HFFc6 (cell line): Measurements from ENCODE around the gene OPN1LW. TPM values are rescaled to one million over a fixed set of nuclear protein-coding genes. Genes with fewer than 3 reads are reported as not detected.
"Not testable (repeated sequence)": the region's sequence is repeated elsewhere in the genome, so short reads cannot be mapped to it uniquely, and the experiment has no call there.

Experiments used
- DNase-seq: peaks from one replicate; pipeline ENCODE4 v3.0.0-alpha.2; 2018
- H3K27ac Mint-ChIP-seq: 2 replicates; pipeline ENCODE4 v1.8.0; 2020; ENCODE audit warnings: mild to moderate bottlenecking, mixed read lengths
- H3K27me3 Mint-ChIP-seq: 2 replicates; pipeline ENCODE4 v1.8.0; 2021; ENCODE audit warnings: mild to moderate bottlenecking, moderate library complexity, mixed read lengths; ENCODE audit not compliant: insufficient read depth
- H3K36me3 Mint-ChIP-seq: 2 replicates; pipeline ENCODE4 v1.8.0; 2021; ENCODE audit warnings: low read depth, mixed read lengths
- H3K4me1 Mint-ChIP-seq: 2 replicates; pipeline ENCODE4 v1.8.0; 2020; ENCODE audit warnings: low read depth, mixed read lengths
- H3K4me3 Mint-ChIP-seq: 2 replicates; pipeline ENCODE4 v1.8.0; 2020; ENCODE audit warnings: mild to moderate bottlenecking, moderate library complexity, mixed read lengths
- H3K9me3 Mint-ChIP-seq: 2 replicates; pipeline ENCODE4 v1.8.0; 2020; ENCODE audit warnings: mild to moderate bottlenecking, mixed read lengths
- total RNA-seq, 6 experiments: library from RNA; stranded (reverse); fragmentation: NEBNext Ultra II Directional; extraction: Animal tissue kit (Norgen Biotek cat#: 25700); gene quantifications; 2 replicates in 1 of 6; 3 replicates in 5 of 6; pipeline ENCODE4 v1.2.3, GENCODE V29; 2021
- TF ChIP-seq, protein P1 (sequence below): fragments of 200-600 bp; sonication (generic); IDR thresholded peaks from 2 replicates; pipeline ENCODE4 v1.5.0; 2021; ENCODE audit warnings: antibody characterized with exemption, mild to moderate bottlenecking

The OPN1LW gene
- total RNA-seq, 6 experiments from 2014 or later: not detected

DNA sequence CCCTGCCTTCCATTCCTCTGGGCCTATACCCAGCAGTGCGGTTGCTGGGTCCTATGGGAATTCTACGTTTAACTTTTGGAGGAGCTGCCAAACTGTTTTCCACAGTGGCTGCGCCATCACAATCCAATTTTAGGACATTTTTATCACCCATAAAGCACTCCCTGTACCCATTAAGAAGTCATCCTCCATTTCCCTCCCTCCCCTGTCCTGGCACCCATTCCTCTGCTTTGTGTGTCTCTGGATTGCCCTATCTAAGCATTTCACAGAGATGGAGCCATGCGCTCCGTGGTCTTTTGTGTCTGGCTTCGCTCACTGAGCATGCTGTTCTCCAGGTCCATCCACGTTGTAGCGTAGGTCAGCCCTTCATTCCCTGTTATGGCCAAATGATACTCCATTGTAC lies 1.7 kb upstream of the OPN1LW start:
- TF ChIP-seq, protein P1, sequence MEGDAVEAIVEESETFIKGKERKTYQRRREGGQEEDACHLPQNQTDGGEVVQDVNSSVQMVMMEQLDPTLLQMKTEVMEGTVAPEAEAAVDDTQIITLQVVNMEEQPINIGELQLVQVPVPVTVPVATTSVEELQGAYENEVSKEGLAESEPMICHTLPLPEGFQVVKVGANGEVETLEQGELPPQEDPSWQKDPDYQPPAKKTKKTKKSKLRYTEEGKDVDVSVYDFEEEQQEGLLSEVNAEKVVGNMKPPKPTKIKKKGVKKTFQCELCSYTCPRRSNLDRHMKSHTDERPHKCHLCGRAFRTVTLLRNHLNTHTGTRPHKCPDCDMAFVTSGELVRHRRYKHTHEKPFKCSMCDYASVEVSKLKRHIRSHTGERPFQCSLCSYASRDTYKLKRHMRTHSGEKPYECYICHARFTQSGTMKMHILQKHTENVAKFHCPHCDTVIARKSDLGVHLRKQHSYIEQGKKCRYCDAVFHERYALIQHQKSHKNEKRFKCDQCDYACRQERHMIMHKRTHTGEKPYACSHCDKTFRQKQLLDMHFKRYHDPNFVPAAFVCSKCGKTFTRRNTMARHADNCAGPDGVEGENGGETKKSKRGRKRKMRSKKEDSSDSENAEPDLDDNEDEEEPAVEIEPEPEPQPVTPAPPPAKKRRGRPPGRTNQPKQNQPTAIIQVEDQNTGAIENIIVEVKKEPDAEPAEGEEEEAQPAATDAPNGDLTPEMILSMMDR: no peak
- no peak for DNase-seq
- Mint-ChIP-seq H3K27ac (no peak overlapping the region), H3K9me3 (no peaks in the 10 kb centered on the region), H3K4me1 (no peaks in the 10 kb centered on the region), H3K4me3 (no peak overlapping the region), H3K36me3 (no peaks in the 10 kb centered on the region), H3K27me3 (peaks cover 25% of the 10 kb centered on the region)

DNA sequence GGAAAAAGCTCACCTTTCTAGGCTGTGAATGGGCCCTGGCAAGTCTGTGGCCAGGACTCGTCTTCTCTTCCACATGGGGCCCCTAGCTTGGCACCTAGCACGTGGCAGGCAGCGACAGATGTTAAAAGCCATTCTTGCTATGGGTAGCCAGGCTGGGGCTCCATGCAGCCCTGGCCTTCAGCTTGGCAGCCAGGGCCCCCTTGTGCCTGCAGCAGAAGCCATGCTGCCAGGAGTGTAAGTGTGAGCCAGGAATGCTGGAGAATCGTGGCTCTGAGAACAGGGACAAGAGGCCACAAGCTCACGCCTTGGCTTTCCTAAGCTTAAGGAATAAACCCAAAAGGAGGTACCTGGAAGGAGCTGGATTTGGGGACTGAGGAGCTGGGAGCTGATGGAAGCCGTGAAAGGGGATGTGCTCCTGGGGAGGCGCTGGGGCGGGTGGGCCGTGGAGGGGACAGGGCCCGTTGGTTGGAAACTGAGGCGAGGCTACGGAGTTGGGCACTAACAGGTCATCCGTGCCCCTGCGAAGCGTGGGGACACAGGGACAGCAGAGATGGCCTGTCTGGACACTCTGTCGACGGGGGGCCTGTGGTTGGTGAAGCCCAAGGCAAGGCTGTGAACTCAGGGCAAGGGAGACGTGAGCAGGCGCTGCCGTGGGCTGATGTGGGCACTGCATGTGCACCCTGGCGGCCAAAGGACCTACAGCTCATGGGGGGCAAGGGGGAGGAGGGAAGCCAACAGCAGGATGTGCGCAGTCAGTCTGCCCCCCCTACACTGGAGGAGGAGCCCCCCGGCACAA lies 895 bp upstream of the OPN1LW start:
- no peaks in the 10 kb centered on the region for H3K4me1 Mint-ChIP-seq
- TF ChIP-seq, protein P1: no peak
- no peak overlapping the region for H3K4me3 Mint-ChIP-seq
- DNase-seq: no peak
- no peaks in the 10 kb centered on the region for H3K36me3 Mint-ChIP-seq
- H3K9me3 Mint-ChIP-seq: no peaks in the 10 kb centered on the region
- H3K27me3 Mint-ChIP-seq: peaks cover 22% of the 10 kb centered on the region
- H3K27ac Mint-ChIP-seq: no peak overlapping the region

DNA sequence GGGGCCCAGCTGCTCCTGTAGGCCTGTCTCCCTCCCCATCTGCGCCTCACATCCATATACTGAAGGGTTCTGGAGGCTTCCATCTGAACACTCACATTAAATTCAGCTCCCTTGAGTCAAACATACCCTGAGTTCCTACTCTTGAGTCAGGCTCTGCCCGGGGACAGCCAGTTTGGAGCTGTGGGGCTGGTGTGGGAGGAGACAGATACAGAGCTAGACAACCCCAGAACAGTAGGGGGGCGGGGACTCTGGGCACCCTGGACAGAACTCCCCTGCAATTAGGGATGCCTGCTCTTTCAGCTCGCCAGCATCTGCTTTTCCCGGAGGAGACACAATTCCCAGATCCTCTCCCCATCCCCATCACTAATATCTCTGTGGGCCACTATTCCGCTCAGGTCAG lies 7.0 kb downstream of the OPN1LW start:
- H3K4me3 Mint-ChIP-seq, H3K27me3 Mint-ChIP-seq, H3K27ac Mint-ChIP-seq, H3K36me3 Mint-ChIP-seq, DNase-seq, H3K9me3 Mint-ChIP-seq, H3K4me1 Mint-ChIP-seq: not testable (repeated sequence)

DNA sequence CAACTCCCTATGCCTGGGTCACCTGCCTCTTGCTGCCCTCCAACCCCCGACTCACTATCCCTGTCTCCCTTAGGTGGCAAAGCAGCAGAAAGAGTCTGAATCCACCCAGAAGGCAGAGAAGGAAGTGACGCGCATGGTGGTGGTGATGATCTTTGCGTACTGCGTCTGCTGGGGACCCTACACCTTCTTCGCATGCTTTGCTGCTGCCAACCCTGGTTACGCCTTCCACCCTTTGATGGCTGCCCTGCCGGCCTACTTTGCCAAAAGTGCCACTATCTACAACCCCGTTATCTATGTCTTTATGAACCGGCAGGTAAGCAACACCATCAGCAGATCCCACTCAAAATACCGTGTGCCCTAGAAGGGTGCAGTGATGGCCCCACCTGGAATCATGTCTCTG lies 12.2 kb downstream of the OPN1LW start:
- H3K27ac Mint-ChIP-seq, H3K9me3 Mint-ChIP-seq: not testable (repeated sequence)

DNA sequence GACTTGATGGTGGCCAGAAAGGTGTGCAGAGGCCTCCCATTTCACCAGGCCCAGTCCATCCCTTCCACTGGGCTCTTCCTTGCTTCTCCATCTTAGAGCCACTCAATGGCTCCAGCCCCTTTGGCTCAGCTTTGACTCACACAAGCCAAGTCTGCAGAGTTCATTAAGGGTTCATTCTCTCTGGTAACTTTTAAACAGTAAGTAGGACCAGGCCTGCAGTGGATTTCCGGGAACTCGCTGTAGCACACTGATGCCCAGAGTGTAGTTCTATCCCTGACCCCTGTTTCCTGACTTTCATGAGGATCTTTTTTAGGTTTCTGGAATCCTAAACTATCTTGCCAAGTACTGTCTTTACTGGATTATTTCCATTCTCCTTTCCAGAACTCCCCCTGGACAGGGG lies 13.2 kb downstream of the OPN1LW start:
- H3K4me1 Mint-ChIP-seq, H3K4me3 Mint-ChIP-seq, DNase-seq, H3K36me3 Mint-ChIP-seq, H3K27me3 Mint-ChIP-seq, H3K27ac Mint-ChIP-seq, H3K9me3 Mint-ChIP-seq: not testable (repeated sequence)

More for the DNA sequence above, 12.2 kb downstream of the OPN1LW start:
- DNase-seq, H3K36me3 Mint-ChIP-seq, H3K4me1 Mint-ChIP-seq, H3K4me3 Mint-ChIP-seq, H3K27me3 Mint-ChIP-seq: not testable (repeated sequence)

DNA sequence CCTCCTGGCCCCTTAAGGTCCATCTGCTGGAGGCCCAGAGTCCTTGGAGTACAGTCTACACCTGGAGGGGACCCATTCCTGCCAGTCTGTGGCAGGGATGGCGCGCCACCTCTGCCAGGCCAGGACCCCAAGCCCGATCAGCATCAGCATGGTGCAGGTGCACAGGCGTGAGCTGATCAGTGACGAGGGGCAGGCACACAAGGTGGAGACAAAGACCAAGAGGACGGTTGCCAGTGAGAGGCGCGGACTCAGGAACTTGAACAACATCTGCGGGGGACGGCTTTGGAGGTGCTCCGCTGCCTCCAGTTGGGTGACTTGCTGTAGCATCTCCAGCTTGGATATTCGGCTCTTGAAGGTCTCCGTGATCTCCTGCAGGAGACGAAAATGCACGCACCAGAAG lies 15.3 kb downstream of the OPN1LW start:
- H3K4me3 Mint-ChIP-seq, DNase-seq, H3K9me3 Mint-ChIP-seq, H3K27me3 Mint-ChIP-seq, H3K36me3 Mint-ChIP-seq, H3K4me1 Mint-ChIP-seq, H3K27ac Mint-ChIP-seq: not testable (repeated sequence)

DNA sequence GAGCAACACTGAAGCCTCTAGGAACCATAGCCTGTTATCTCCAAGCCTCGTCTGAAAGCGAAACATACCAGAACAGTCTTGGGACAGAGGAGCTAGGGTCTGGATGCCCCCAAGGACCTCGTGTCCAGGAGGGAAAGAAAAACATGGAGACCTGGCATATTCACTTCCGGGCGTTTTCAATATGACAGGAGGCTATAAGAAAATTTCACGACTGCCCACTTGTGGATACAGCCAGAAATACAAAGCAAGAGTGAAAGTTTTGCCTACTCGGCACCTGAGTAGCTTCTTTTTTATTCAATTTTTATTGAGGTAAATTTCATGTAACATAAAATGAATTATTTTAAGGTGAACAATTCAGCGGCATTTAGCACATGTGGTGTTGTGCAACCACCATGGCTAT lies 20.9 kb downstream of the OPN1LW start:
- not testable (repeated sequence) for H3K27ac Mint-ChIP-seq, DNase-seq

DNA sequence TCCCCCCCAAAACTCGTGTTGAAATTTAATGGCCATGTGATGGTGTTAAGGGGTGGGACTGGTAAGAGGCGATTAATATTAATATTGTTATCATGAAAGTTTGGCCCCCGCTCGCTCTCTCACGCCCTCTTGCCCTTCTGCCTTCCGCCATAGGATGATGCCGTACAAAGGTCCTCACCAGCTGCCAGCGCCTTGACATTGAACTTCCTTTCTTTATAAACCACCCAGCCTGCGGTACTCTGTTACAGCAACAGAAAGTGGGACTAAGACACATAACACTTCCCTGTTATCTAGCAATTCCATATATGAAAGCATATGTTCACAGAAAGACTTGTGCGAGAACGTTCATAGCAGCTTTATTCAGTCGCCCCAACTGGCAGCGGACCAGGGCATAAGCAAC lies 24.3 kb downstream of the OPN1LW start:
- H3K9me3 Mint-ChIP-seq, H3K27me3 Mint-ChIP-seq, DNase-seq, H3K4me1 Mint-ChIP-seq, H3K27ac Mint-ChIP-seq, H3K36me3 Mint-ChIP-seq, H3K4me3 Mint-ChIP-seq: not testable (repeated sequence)

More for the DNA sequence above, 20.9 kb downstream of the OPN1LW start:
- H3K4me1 Mint-ChIP-seq, H3K4me3 Mint-ChIP-seq, H3K9me3 Mint-ChIP-seq, H3K36me3 Mint-ChIP-seq, H3K27me3 Mint-ChIP-seq: not testable (repeated sequence)

DNA sequence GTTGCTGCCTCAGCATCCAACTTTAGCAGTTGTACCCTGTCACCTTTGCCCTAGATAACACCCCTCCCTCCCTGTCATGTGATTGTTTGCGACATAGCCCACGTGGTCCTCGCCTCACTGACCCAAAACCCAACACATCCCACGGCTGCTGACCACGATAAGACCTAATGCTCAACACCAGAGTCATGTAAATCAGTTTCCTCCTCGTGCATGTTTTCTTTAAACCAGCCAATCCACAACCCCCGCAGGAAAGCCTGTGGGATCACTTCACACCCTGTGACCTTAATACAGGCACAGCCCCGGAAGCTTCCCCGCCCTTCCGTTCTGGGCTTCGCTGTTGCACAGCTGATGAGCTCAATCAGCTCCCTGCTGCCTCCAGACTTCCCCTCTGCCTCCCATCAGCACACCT lies 28.5 kb downstream of the OPN1LW start:
- H3K36me3 Mint-ChIP-seq, H3K27ac Mint-ChIP-seq, H3K9me3 Mint-ChIP-seq, H3K27me3 Mint-ChIP-seq, H3K4me1 Mint-ChIP-seq, H3K4me3 Mint-ChIP-seq, DNase-seq: not testable (repeated sequence)

DNA sequence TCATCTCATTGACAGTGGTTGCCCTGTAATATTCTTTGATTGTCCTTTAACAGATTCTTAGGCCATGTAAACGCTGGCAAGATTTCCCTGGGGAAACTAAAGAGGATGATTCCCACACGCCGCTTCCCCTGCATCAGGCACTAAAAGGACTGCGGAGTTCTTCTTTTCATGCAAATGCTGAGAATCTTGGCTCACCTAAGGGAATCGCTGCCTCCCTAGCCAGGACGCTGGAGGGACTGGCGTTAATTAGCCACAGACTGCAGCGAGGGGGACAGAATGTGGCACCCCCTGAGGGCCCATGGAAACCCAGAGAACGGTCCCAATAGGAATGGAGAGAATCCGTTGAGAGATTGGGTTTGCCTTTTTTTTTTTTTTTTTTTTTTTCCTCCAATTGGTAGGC lies 30.3 kb downstream of the OPN1LW start:
- not testable (repeated sequence) for H3K4me3 Mint-ChIP-seq, H3K27me3 Mint-ChIP-seq, H3K36me3 Mint-ChIP-seq, DNase-seq, H3K27ac Mint-ChIP-seq, H3K4me1 Mint-ChIP-seq, H3K9me3 Mint-ChIP-seq

DNA sequence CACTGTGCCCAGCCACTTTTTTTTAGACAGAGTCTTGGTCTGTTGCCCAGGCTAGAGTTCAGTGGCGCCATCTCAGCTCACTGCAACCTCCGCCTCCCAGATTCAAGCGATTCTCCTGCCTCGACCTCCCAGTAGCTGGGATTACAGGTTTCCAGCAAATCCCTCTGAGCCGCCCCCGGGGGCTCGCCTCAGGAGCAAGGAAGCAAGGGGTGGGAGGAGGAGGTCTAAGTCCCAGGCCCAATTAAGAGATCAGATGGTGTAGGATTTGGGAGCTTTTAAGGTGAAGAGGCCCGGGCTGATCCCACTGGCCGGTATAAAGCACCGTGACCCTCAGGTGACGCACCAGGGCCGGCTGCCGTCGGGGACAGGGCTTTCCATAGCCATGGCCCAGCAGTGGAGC lies 38.3 kb downstream of the OPN1LW start, which contains the start of gene OPN1MW:
Gene OPN1MW (plus strand): TSS at position 301 of the 400 bp plus-strand sequence. CDS start 82 bp downstream, at position 383.
- H3K27ac Mint-ChIP-seq, H3K9me3 Mint-ChIP-seq, H3K4me3 Mint-ChIP-seq, DNase-seq, H3K36me3 Mint-ChIP-seq, H3K27me3 Mint-ChIP-seq, H3K4me1 Mint-ChIP-seq: not testable (repeated sequence)

DNA sequence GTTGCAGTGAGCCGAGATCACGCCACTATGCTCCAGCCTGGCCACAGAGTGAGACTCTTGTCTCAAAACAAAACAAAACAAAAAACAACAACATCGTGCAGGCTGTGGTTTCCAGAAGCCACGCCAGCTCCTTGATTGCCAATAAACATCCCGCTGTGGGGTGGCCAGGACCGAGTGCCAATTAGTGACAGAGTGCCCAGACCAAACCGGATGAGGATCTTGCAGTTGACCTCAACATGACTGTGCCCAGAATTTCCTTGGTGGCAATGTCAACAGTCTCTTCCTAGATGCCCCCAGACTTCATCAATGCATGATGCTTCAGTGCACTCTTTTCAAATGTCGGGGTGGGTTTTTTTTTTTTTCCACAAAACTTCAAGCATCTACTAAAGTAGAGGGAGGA lies 39.8 kb downstream of the OPN1LW start:
- H3K27me3 Mint-ChIP-seq, H3K4me1 Mint-ChIP-seq, H3K4me3 Mint-ChIP-seq, H3K27ac Mint-ChIP-seq, DNase-seq, H3K9me3 Mint-ChIP-seq, H3K36me3 Mint-ChIP-seq: not testable (repeated sequence)
